HPDE6-E6E7 (cell line): ENCODE results near the gene MOAP1.
"Not testable (repeated sequence)": the region's sequence is repeated elsewhere in the genome, so short reads cannot be mapped to it uniquely, and the experiment has no call there.

Experiments used
- DNase-seq: peaks from one replicate; pipeline ENCODE4 v3.0.0; 2011; ENCODE audit warnings: missing footprints; ENCODE audit errors: extremely low spot score

MOAP1 gene, protein sequence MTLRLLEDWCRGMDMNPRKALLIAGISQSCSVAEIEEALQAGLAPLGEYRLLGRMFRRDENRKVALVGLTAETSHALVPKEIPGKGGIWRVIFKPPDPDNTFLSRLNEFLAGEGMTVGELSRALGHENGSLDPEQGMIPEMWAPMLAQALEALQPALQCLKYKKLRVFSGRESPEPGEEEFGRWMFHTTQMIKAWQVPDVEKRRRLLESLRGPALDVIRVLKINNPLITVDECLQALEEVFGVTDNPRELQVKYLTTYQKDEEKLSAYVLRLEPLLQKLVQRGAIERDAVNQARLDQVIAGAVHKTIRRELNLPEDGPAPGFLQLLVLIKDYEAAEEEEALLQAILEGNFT

DNA sequence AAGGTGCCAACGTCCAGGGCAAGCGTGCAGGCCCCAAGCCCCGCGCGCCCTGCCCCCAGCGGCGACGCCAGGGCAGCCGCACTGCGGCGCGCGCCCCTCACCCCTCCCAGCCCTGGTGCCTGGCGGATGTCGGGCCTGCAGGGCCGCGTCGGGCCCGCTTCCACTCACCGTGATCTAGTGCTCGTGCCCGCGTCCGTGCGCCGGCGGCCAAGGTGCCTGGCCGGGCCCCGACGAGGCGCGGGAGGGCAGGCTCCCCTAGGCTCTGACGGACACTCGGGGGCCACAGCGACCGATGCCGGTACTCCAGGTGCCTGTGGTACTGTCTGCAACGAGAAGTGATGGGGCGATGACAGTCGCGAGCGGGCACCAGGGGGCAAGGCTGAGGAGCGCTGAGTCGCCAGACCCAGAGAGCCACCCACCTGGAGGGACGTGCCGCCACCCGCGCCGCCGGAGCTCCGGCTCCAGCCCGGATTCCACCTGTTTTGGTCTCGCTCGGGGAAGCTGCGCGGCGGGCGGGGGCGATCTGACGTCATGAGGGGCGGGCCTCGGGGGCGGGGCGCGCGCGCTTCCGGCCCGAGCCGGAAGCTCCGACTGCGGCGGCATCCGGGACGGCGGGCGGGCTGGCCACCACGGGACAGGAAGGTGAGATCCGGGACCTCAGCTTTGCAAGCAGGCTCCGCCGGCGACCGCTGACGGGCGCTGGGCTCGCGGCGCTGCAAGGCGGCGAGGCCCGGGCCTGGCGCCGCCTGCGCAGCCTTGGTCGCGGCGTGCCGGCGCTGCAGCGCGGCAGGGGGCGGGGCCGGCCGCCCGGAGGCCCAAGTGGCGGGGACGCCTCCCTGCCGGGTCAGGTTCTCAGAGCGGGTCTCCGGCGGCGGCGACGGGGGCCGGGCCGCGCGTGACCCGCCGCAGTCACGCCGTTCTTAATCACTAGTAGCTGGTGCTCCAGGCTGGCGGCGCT is at the start of gene MOAP1, which contains the start of gene LYSET:
TSS of gene MOAP1 (minus strand) at position 507 of the 958 bp plus-strand sequence. CDS start 655 bp downstream, outside the sequence.
TSS of gene LYSET (plus strand) at position 927 of the 958 bp plus-strand sequence. CDS start 89 bp downstream, outside the sequence.
- DNase-seq: peak; percentile 83

- not testable (repeated sequence) for DNase-seq
Observed at GRCh38 chr14:93233078-93233477, 48.4 kb upstream of the MOAP1 start.

- DNase-seq: no peak
Observed at GRCh38 chr14:93232159-93232558, 47.5 kb upstream of the MOAP1 start.

- DNase-seq: no peak
Observed at GRCh38 chr14:93231129-93231979, 46.7 kb upstream of the MOAP1 start.

DNA sequence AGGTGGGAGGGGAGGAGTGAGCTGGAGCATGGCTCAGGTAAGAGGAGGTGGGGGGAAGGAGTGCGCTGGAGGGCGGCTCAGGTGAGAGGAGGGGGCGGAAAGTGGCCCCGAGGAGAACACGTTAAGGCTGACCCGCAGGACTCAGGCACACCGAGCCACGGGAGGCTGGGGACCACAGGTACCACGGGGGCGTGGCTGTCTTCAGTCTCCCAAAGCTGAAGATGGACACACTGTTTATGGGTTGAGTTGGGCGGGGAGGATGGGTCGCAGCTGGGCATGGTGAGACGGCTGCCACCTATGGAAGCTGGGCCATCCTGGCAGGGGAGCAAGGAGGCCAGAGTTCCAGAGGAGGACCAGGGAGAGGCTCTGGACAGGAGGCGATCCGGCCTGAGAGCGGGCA is 45.8 kb upstream of the MOAP1 start:
- no peak for DNase-seq

DNA sequence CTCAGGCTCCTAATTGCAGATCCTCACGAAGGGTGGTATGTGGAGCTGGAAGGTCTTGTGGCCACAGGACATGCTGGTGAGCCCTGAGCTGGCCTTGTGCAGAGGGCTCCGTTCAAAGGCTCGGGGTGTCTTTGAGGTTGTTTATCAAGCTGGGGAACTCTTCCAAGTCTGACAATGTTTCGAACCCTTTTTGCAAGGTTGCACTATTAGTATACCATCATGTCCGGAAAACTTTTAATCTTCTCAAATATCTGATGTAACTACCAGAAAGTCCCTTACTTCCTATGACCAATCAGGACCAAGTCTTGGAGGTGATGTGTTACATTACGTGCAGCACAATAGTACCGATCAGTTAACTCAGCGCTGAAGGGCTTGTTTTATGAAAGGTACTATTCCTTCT is 43.9 kb upstream of the MOAP1 start:
- no peak for DNase-seq

- no peak for DNase-seq
Observed at GRCh38 chr14:93223565-93223964, 38.9 kb upstream of the MOAP1 start.

DNA sequence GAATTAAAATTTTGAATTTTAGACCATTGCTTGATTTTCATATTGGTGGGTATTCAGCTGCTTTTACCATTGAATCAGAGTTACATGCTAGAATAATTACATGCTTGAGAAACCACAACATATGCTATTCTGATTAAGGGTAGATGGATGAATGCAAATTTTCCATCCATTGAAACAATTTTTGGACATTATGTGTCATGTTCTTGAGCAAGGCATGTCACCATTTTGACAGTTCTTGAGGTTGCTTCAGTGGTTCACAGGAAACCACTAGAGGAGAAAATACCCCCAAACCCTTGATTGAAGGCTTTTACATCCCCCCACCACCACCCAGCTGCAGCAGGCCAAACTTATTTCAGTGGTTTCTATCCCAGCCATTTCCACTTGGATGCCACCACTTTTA is 35.8 kb upstream of the MOAP1 start:
- DNase-seq: no peak

DNA sequence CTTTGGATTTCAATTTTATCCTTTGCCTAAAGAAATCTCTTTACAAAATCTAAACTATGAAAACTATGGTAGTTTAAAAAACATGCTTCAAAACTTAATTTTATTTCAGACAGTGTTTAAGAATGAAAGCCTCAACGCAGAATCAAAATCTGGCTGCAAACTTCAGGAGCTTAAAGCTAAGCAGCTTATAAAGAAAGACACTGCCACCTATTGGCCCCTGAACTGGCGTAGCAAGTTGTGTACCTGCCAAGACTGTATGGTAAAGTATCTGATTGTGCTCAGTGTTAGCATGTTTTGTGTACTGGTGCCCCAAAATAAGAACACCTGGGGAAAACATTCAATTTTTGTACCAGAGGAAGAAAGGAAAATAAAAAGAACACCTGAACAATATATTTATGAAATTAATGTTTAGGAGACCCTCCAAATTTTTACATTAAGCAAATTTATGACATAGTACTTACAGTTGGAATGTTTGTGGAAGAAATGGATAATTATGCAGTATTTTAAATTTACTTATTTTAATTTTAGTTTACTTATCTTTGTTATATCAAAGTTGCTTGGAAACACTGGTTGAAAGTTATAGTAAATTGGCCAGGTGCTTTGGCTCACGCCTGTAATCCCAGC is 34.5 kb upstream of the MOAP1 start:
- DNase-seq: peak; percentile 40

- DNase-seq: no peak
Observed at GRCh38 chr14:93214598-93214997, 29.9 kb upstream of the MOAP1 start.

- DNase-seq: no peak
Observed at GRCh38 chr14:93212432-93212831, 27.7 kb upstream of the MOAP1 start.

- DNase-seq: peak; percentile 40
Observed at GRCh38 chr14:93207468-93208308, 23.0 kb upstream of the MOAP1 start.

- DNase-seq: peak; percentile 93
Observed at GRCh38 chr14:93206793-93207467, 22.2 kb upstream of the MOAP1 start, which contains the start of the genes GON7 and UBR7. Gene GON7 (minus strand): TSS chr14:93207065. CDS start chr14:93207037, 28 bp downstream. Gene UBR7 (plus strand): TSS chr14:93207256. CDS start chr14:93207292, 36 bp downstream.

- no peak for DNase-seq
Observed at GRCh38 chr14:93201155-93201704, 16.5 kb upstream of the MOAP1 start.

GRCh38 chr14:93200553-93200952 is 15.9 kb upstream of the MOAP1 start:
- DNase-seq: no peak

DNA sequence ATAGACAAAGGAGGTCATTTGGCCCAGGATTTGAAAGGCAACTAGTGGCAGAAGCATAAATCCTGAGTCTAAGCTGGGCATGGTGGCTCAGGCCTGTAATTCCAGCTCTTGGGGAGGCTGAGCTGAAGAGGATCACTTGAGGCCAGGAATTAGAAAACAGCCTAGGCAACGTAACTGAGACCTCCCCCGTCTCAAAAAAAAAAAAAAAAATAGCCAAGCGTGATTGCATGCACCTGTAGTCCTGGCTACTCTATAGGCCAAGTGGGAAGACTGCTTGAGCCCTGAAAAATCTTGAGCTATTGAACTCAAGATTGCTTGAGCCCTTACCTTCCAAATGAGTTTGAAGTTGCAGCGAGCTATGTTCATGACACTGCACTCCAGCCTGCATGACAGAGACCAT is 14.3 kb upstream of the MOAP1 start:
- no peak for DNase-seq

- DNase-seq: no peak
Observed at GRCh38 chr14:93195316-93195999, 10.8 kb upstream of the MOAP1 start.

GRCh38 chr14:93186956-93187355 is 2.3 kb upstream of the MOAP1 start:
- DNase-seq: no peak
